ENCODE results near the gene PPP1R2B.

- TF ChIP-seq CTCF (conservative IDR thresholded peaks at IDR 0.05; ENCODE audit: low read depth, low read length) (no peak), EZH2phosphoT487 (IDR thresholded peaks at IDR 0.05; ENCODE audit: borderline replicate concordance, low read length) (no peak)
These were observed 38.4 kb downstream of the PPP1R2B start for GRCh38 chr5:156888520-156888919.

Data from PC-3 (cell line).